ENCODE measurements around the gene IGLL1.
"Not testable (repeated sequence)": the region's sequence is repeated elsewhere in the genome, so short reads cannot be mapped to it uniquely, and the experiment has no call there.

Gene IGLL1

DNA sequence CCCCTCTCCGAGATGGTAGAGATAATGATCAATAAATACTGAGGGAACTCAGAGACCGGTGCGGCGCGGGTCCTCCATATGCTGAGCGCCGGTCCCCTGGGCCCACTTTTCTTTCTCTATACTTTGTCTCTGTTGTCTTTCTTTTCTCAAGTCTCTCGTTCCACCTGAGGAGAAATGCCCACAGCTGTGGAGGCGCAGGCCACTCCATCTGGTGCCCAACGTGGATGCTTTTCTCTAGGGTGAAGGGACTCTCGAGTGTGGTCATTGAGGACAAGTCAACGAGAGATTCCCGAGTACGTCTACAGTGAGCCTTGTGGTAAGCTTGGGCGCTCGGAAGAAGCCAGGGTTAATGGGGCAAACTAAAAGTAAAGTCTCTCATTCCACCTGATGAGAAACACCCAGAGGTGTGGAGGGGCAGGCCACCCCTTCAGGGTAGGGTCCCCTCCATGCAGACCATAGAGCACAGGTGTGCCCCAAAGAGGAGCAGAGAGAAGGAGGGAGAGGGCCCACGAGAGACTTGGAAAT lies 43.2 kb downstream of the IGLL1 start:
- Mint-ChIP-seq H3K4me1 (ENCODE audit: low read depth) (peaks cover 9% of the 10 kb centered on the region), H3K27me3 (ENCODE audit: low read depth) (peaks cover 19% of the 10 kb centered on the region), H3K36me3 (ENCODE audit: low read depth) (no peaks in the 10 kb centered on the region), H3K9me3 (no peaks in the 10 kb centered on the region), H3K27ac (no peak overlapping the region), H3K4me3 (no peak overlapping the region)
- no peak for DNase-seq (ENCODE audit: low spot score)

DNA sequence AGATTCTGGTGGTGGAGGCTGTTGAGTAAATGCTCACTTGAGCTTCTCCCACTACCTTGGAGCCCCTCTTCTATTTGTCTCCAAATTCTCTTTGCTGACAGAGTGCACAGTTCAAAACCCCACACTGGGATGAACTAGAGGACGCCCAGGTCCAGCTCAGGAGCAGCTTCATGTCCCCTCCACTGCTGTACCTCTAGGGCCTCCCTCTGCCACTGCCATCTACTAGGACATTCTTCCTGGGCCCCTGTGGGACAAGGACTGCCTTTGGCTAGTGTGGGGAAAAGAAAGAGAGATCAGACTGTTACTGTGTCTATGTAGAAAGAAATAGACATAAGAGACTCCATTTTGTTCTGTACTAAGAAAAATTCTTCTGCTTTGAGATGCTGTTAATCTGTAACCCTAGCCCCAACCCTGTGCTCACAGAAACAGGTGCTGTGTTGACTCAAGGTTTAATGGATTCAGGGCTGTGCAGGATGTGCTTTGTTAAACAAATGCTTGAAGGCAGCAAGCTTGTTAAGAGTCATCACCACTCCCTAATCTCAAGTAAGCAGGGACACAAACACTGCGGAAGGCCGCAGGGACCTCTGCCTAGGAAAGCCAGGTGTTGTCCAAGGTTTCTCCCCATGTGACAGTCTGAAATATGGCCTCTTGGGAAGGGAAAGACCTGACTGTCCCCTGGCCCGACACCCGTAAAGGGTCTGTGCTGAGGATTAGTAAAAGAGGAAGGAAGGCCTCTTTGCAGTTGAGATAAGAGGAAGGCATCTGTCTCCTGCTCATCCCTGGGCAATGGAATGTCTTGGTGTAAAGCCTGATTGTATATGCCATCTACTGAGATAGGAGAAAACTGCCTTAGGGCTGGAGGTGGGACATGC lies 44.1 kb downstream of the IGLL1 start:
- H3K27me3 Mint-ChIP-seq (ENCODE audit: low read depth), result peaks cover 19% of the 10 kb centered on the region
- not testable (repeated sequence) for H3K4me1 Mint-ChIP-seq (ENCODE audit: low read depth); H3K36me3 Mint-ChIP-seq (ENCODE audit: low read depth); H3K4me3 Mint-ChIP-seq; H3K27ac Mint-ChIP-seq; DNase-seq (ENCODE audit: low spot score); H3K9me3 Mint-ChIP-seq

DNA sequence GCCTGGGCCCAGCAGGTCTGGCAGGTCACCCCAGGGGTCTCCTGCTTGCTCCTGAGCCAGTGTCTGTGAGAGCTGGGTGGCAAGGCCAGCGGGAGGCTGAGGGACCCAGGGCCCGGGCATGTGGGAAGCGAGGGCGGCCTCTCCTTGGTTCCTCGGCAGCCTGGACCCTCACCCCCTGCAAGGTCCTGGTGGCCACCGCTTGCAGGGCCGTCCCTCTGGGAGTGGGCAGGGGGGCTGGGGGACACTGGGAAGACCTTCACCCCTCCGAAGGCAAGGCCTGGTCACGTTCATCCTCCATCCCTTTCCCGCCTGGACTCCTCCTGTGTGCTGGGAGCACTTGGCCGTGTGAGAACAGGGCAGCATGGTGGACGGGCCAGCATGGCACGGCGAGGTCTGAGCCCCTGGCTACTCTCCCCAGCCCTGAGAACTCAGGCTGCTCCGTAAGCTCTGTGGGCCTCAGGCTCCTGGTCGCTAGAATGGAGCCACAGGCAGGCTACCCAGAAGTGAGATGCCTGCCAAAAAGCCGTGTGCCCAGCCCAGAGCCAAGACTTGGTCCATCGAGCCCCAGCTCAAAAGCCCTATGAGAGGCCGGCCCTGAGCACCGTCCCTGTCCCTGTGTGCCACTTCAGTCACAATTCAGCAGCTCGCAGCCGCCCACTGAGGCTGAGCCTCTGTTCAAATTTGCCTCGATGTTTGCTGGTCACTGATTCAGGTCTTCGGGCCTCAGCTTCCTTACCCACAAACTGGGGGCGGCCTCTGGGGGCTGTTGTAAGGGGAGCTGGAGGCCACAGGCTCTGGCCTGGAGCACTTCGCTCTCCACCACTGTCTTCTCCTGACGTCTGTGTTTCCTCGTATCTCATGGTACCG lies 45.0 kb downstream of the IGLL1 start:
- no peak overlapping the region for H3K27ac Mint-ChIP-seq
- H3K36me3 Mint-ChIP-seq (ENCODE audit: low read depth), result no peaks in the 10 kb centered on the region
- peaks cover 19% of the 10 kb centered on the region for H3K27me3 Mint-ChIP-seq (ENCODE audit: low read depth)
- no peak overlapping the region for H3K4me3 Mint-ChIP-seq
- no peaks in the 10 kb centered on the region for H3K9me3 Mint-ChIP-seq
- peaks cover 9% of the 10 kb centered on the region for H3K4me1 Mint-ChIP-seq (ENCODE audit: low read depth)
- no peak for DNase-seq (ENCODE audit: low spot score)

DNA sequence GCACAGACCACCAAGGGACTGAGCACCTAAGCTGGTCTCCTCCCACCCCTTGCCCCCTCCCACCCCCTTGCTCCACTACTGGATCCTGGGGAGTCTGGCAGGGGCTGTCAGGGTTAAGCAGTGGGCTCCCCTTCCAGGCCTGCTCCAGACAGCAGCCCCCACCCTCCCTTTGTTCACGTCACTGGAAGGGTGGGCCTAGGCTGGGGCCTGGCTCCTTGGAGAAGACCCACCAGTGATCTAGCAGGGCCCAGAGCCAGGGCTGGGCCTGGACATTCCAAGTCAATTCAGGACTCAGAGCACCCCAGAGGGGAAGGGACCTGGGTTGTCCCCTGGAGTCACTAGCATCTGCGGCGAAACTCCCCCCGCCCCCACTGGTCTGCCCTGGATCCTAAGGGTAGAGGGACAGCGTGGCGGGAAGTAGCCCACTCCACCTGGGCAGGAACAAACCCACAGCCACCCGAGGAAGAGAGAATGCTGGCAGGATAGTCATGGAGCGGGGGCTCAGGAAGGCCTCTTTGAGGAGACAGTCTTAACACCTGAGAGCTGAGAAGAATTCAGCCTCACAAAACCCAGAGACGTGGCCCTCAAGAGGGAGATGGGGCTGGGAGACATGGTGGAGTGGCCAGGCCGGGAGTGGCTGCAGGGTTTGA lies 45.8 kb downstream of the IGLL1 start:
- H3K4me1 Mint-ChIP-seq (ENCODE audit: low read depth), result peaks cover 5% of the 10 kb centered on the region
- H3K27me3 Mint-ChIP-seq (ENCODE audit: low read depth), result peaks cover 16% of the 10 kb centered on the region
- no peak overlapping the region for H3K4me3 Mint-ChIP-seq
- no peak for DNase-seq (ENCODE audit: low spot score)
- H3K9me3 Mint-ChIP-seq, result no peaks in the 10 kb centered on the region
- no peak overlapping the region for H3K27ac Mint-ChIP-seq
- no peaks in the 10 kb centered on the region for H3K36me3 Mint-ChIP-seq (ENCODE audit: low read depth)

DNA sequence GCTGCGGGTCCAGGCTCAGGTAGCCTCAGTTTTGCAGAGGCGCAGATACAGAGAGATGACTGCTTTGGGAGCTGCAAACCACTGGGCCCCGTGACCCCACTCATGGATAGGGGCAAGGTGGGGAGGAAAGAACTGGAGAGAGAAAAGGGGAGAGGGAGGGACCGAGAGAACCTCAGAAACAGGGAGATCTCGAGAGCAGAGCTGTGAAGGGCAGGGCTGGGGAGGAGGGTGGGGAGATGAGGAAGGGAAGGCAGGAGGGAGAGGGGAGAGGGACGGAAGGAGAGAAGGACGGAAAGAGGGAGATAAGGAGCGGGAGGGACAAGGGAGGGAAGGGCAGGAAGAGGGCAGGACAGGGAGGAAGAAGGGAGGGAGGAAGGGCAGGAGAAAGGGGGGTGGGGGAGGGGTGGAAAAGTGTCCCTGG lies 46.3 kb downstream of the IGLL1 start:
- Mint-ChIP-seq H3K4me1 (ENCODE audit: low read depth) (no peaks in the 10 kb centered on the region), H3K36me3 (ENCODE audit: low read depth) (no peaks in the 10 kb centered on the region), H3K9me3 (no peaks in the 10 kb centered on the region), H3K4me3 (no peak overlapping the region), H3K27me3 (ENCODE audit: low read depth) (peaks cover 11% of the 10 kb centered on the region), H3K27ac (no peak overlapping the region)
- no peak for DNase-seq (ENCODE audit: low spot score)

DNA sequence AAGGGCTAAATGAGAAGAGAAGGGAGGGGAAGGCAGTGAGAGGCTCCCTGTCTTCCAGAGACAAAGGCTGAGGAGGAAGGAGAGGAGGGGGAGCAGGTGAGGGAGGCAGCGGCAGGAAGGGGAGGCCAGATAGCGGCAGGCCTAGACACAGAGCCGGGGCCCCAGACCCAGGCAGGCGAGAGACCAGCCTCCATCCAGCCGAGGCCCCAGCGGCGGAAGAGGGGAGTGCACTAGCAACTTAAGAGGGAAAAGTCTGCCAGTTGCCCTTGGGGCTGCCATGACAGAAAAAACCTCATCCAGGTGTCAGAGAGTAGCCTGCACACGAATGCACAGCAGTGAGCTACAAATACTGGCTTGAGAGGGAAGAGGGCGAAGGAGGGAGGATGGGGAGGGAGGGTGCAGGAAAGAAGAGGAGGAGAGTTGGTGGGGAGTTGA lies 46.7 kb downstream of the IGLL1 start:
- H3K27me3 Mint-ChIP-seq (ENCODE audit: low read depth), result peaks cover 7% of the 10 kb centered on the region
- no peak overlapping the region for H3K27ac Mint-ChIP-seq
- no peak for DNase-seq (ENCODE audit: low spot score)
- no peaks in the 10 kb centered on the region for H3K9me3 Mint-ChIP-seq
- H3K4me1 Mint-ChIP-seq (ENCODE audit: low read depth), result no peaks in the 10 kb centered on the region
- H3K4me3 Mint-ChIP-seq, result no peak overlapping the region
- H3K36me3 Mint-ChIP-seq (ENCODE audit: low read depth), result no peaks in the 10 kb centered on the region

DNA sequence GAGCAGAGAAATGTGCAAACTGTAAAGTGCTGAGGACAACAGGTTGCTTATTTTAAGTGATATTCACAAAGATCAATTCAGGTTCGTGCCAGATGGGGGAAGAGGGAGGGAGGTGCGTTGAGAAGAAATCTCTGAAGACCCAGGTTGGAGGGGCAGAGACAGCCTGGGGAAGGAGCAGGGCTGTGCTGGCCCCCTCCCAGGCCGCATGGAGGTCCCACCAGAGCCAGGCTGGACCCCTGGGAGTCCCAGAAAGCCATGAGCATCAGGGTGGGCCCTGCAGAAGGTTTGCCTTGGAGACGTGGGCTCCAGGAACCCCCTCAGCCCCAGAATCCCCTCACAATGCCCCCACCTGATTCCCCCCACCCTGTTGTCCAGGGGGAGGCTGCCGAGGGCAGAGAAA lies 47.4 kb downstream of the IGLL1 start:
- no peak for DNase-seq (ENCODE audit: low spot score)
- no peaks in the 10 kb centered on the region for H3K36me3 Mint-ChIP-seq (ENCODE audit: low read depth)
- H3K27me3 Mint-ChIP-seq (ENCODE audit: low read depth), result peaks cover 5% of the 10 kb centered on the region
- no peak overlapping the region for H3K4me3 Mint-ChIP-seq
- no peaks in the 10 kb centered on the region for H3K4me1 Mint-ChIP-seq (ENCODE audit: low read depth)
- no peaks in the 10 kb centered on the region for H3K9me3 Mint-ChIP-seq
- no peak overlapping the region for H3K27ac Mint-ChIP-seq

DNA sequence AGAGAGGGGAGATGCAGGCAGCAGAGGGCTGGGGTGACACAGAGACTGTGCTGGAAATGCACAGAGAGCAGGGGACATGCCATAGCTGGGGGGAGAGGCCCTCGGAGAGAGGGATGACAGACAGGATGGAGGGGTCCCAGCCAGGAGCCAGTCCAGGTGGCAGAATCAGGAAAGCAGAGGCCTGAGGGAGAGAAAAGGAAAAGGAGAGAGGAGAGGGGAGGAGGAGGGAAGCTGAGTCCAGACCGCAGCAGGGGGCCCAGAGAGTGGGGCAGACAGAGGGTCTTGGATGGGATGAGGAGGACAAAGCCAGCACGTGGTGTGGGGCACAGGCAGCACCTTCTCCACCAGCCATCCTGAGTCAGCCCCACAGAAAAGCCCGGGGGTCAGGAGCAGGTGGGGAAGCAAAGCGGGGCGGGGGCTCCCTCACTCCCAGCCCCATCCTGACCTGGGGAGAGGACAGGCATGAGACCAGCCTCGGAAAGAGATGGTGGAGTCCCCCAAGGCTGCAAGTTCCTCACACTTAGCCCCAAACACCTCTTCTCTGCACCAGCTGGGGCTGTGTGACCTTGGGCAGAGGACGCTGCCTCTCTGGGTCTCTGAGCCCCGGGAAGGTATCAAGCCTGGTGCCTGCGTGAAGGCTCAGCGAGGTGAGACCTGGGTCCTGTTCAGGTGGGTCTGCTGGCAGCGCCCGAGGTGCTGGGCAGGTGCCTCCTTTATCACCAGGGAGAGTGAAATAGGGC lies 48.0 kb downstream of the IGLL1 start:
- H3K27me3 Mint-ChIP-seq (ENCODE audit: low read depth), result peaks cover 4% of the 10 kb centered on the region
- no peaks in the 10 kb centered on the region for H3K9me3 Mint-ChIP-seq
- DNase-seq (ENCODE audit: low spot score), result no peak
- H3K36me3 Mint-ChIP-seq (ENCODE audit: low read depth), result no peaks in the 10 kb centered on the region
- no peak overlapping the region for H3K27ac Mint-ChIP-seq
- no peak overlapping the region for H3K4me3 Mint-ChIP-seq
- no peaks in the 10 kb centered on the region for H3K4me1 Mint-ChIP-seq (ENCODE audit: low read depth)

DNA sequence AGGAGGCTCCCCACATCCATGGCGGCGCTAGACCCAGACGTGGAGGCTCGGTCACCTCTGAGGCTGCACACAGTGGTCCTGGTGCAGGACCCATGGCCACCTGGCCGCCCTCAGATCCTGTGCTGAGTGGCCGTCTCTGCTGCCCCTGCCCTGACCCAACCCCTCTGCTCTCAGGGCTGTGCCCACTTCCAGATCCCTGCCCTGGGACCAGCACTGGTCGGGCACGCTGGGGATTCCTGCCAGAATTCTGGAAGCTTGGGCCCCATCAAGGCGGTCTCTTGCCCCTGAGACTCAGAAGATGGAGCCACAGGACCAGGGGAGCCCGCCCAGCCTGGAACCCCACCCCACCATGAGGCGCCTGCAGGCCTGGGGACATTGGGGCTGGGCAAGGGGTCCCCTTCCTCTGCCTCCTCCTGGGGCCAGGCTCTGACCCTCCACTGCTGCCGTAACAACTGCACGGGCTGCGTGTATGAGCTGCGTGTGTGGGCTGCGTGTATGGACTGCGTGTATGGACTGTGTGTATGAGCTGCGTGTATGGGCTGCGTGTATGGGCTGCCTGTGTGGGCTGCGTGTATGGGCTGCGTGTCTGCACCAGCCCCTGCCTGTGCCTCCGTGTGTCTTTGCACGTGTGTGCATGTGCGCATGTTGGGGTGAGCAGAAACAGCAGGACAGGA lies 48.7 kb downstream of the IGLL1 start:
- H3K27ac Mint-ChIP-seq, result no peak overlapping the region
- H3K9me3 Mint-ChIP-seq, result no peaks in the 10 kb centered on the region

DNA sequence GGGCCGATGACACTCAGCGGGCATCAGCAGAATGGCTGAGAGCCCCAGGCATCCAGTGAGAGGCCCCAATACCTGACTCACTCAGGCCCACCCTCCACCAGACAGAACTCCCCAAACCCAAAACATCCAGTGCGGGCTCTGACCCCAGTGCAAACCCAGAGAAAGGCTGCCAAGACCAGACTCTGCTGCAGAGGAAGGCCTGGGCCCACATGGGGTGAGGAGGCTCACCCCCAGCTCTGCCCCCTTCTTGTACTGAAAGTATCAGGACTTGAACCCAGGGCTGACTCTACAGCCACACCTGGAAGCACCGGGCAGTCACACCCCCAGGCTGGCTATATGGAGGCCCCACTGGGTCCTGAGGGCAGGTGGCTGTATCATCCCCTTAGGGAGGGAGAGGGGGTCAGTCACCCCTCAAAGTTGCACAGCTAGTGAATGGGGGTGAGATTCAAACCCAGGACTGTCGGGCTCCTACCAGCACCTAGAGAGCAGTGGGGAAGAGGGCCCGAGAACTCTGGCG lies 49.3 kb downstream of the IGLL1 start:
- no peaks in the 10 kb centered on the region for H3K36me3 Mint-ChIP-seq (ENCODE audit: low read depth)
- H3K9me3 Mint-ChIP-seq, result no peaks in the 10 kb centered on the region
- no peaks in the 10 kb centered on the region for H3K4me1 Mint-ChIP-seq (ENCODE audit: low read depth)

More for the DNA sequence above, 48.7 kb downstream of the IGLL1 start:
- Mint-ChIP-seq H3K36me3 (ENCODE audit: low read depth) (no peaks in the 10 kb centered on the region), H3K27me3 (ENCODE audit: low read depth) (peaks cover 4% of the 10 kb centered on the region), H3K4me1 (ENCODE audit: low read depth) (no peaks in the 10 kb centered on the region), H3K4me3 (no peak overlapping the region)
- DNase-seq (ENCODE audit: low spot score), result no peak

DNA sequence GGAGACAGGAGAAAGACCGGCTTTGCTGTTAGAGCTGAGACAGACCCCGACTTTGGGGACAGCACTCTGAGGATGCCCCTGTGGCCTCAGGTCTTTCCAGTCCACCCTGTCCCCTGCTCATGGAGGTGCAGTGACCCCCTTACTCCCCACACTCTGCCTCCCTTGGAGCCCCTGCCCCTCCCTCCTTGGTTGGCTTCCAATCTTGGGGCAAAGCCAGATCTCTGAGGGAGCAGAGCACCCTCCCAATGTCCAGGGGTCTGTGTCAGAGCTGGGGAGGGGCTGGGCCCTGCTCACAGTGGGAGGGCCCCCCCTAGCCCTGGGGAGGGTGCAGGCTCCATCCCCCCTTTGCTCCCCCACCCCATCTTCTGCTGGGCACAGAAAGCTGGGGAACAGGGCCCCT lies 50.0 kb downstream of the IGLL1 start:
- Mint-ChIP-seq H3K4me3 (no peak overlapping the region), H3K9me3 (no peaks in the 10 kb centered on the region), H3K27ac (no peak overlapping the region), H3K4me1 (ENCODE audit: low read depth) (no peaks in the 10 kb centered on the region), H3K36me3 (ENCODE audit: low read depth) (no peaks in the 10 kb centered on the region), H3K27me3 (ENCODE audit: low read depth) (peaks cover 4% of the 10 kb centered on the region)
- no peak for DNase-seq (ENCODE audit: low spot score)

More for the DNA sequence above, 49.3 kb downstream of the IGLL1 start:
- Mint-ChIP-seq H3K4me3 (no peak overlapping the region), H3K27me3 (ENCODE audit: low read depth) (peaks cover 4% of the 10 kb centered on the region), H3K27ac (no peak overlapping the region)
- DNase-seq (ENCODE audit: low spot score), result no peak

DNA sequence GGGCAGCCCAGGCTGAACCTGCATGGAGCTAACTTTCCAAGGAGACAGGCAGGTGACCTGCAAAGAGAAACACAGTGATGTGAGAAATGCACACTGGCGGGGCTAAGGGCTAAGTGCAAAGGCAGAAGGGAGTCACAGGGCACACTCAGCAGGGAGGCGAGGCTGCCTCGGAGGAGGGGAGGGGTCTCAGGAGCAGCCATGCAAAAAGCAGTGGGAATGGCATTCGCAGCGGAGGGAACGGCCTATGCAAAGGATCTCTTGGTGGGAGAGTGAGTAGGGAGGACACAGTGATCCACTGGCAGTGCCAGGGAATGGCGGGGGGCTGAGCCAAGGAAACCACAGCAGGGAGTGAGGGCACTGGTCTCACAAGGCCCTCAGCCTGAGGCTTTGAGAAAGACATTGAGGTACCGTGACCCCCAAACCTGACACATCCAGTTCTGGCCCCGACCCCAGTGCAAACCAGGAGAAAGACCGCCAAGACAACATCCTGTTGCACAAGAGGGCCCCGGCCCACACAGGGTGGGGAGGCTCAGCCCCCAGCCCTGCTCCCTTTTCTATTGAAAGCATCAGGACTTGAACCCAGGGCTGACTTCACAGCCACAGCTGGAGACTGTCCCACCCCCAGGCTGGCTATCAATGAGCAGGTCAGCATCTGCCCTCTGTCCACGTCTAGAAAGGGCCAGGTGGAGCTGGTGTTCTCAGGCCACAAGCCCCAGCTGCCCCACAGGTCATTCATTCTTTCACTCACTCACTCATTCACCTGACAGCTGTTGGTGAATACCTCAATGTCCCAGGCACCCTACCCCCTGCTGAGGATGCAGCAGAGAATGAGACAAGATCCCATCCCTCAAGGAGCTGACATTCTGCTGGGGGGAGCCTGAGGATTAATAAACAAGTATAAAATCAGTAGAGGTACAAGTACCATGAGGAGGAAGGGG lies 50.7 kb downstream of the IGLL1 start:
- H3K36me3 Mint-ChIP-seq (ENCODE audit: low read depth), result no peaks in the 10 kb centered on the region

More for the DNA sequence above, 50.7 kb downstream of the IGLL1 start:
- no peak for DNase-seq (ENCODE audit: low spot score)
- Mint-ChIP-seq H3K27me3 (ENCODE audit: low read depth) (peaks cover 7% of the 10 kb centered on the region), H3K27ac (no peak overlapping the region), H3K4me1 (ENCODE audit: low read depth) (no peaks in the 10 kb centered on the region), H3K9me3 (no peaks in the 10 kb centered on the region), H3K4me3 (no peak overlapping the region)
